ENCODE data around the gene AURKAIP1. TPM values are rescaled to one million over a fixed set of nuclear protein-coding genes. Genes with fewer than 3 reads are reported as not detected.

AURKAIP1 gene
- total and polyA plus RNA-seq, 9 of the 15 experiments (the other 6 are each of a cell fraction or from before 2014, with no cell fraction given): 7.8 to 478 (median 92.0) TPM

GRCh38 chr1:1349256-1350012 lies 25.6 kb downstream of the AURKAIP1 start, which contains the start of gene DVL1:
TSS of gene DVL1 (minus strand) at chr1:1349418. CDS start at chr1:1349065, 353 bp downstream.
- in situ Hi-C loops (cut with MboI): no loop called here
- peak within 1 kb of the TSS; percentile 96 for H3K27ac ChIP-seq (ENCODE audit: extremely low read depth, low read depth, low read length)
- POLR2A ChIA-PET: no interaction called here
- peak within 1 kb of the TSS; percentile 96 to 100 for H3K9ac ChIP-seq (ENCODE audit: insufficient read depth in 1 of 2, low read depth in 2 of 2, low read length in 2 of 2)
- peaks cover 12% of the 10 kb centered on the region; the same call in 1 of the 3 replicates for H3K36me3 ChIP-seq (ENCODE audit: control insufficient read depth, insufficient read depth, low read length)
- H3K79me2 ChIP-seq (ENCODE audit: control insufficient read depth, insufficient read depth, low read length): peaks cover 48% of the 10 kb centered on the region
- H3K9me1 ChIP-seq (ENCODE audit: control insufficient read depth, insufficient read depth, low read length): peaks cover 8% of the 10 kb centered on the region
- peak within 1 kb of the TSS; percentile 98 for H3K4me3 ChIP-seq
- H3K27me3 ChIP-seq (ENCODE audit: control insufficient read depth in 2 of 2, insufficient read depth in 2 of 2, low read length in 2 of 2): no peaks in the 10 kb centered on the region
- no peak for FAIRE-seq
- peaks cover 14 to 82% of the 10 kb centered on the region in 2 experiments; a peak in 3 of 5 replicates for H3K4me1 ChIP-seq (replicated peaks in 1 of 2; ENCODE audit: control insufficient read depth in 2 of 2, insufficient read depth in 2 of 2, low read length in 2 of 2)
- H2AFZ ChIP-seq (ENCODE audit: low read depth, low read length): peak within 1 kb of the TSS; percentile 91
- WGBS (ENCODE audit: insufficient coverage, low coverage, missing lambda C conversion rate): 0% methylated on average over 52 of the region's 122 CpGs
- peaks cover 36% of the 10 kb centered on the region for H4K20me1 ChIP-seq (replicated peaks; ENCODE audit: control insufficient read depth, insufficient read depth, low read length)
- intact Hi-C loops (cut with micrococcal nuclease): loop anchor here (2.0 kb wide), 1 partner anchor 23 kb away; no protein-coding TSS in a partner anchor
- H3K9me3 ChIP-seq (replicated peaks; ENCODE audit: control insufficient read depth, insufficient read depth, low read depth, low read length): no peaks in the 10 kb centered on the region
- CTCF ChIA-PET (ENCODE audit: low intra/inter-chr PET ratio): interaction anchor here (0.6 to 1.4 kb wide), 5 partner anchors 26 to 227 kb away, joined by 3 to 5 read pairs (median 3); partner anchors contain the start of gene AURKAIP1
- no TSS peak for BruUV-seq (replicated peaks)
- peak within 1 kb of the TSS; percentile 91 for H3K4me2 ChIP-seq (ENCODE audit: insufficient read depth, low read length)
- ATAC-seq: peak; percentile 62
- DNase-seq (ENCODE audit: extremely low read depth in 1 of 4, low spot score in 3 of 4): peak; percentile 82 to 93 (median 89)
- TF ChIP-seq ZNF511 (CRISPR knock-in tag; IDR thresholded peaks at IDR 0.05) (peak; percentile 83; the same call in 1 of the 2 replicates), TFAP4 (CRISPR knock-in tag; IDR thresholded peaks at IDR 0.05; ENCODE audit: borderline replicate concordance) (peak; percentile 53; the same call in 1 of the 2 replicates), ZZZ3 (IDR thresholded peaks at IDR 0.05) (no peak), SIN3A (IDR thresholded peaks at IDR 0.05; ENCODE audit: borderline replicate concordance in 2 of 2, control insufficient read depth in 1 of 2, low read depth in 2 of 2, low read length in 2 of 2) (peak; percentile 62 to 82; a peak in 3 of 4 replicates), GABPA (tag; conservative IDR thresholded peaks at IDR 0.05; ENCODE audit: low read depth) (peak; percentile 48), KLF16 (IDR thresholded peaks at IDR 0.05) (no peak), MEF2A (IDR thresholded peaks at IDR 0.05; ENCODE audit: control insufficient read depth, low read depth, low read length) (no peak), ERF (CRISPR knock-in tag; IDR thresholded peaks at IDR 0.05) (peak; percentile 95), ETV5 (CRISPR knock-in tag; IDR thresholded peaks at IDR 0.05; ENCODE audit: low read depth) (peak; percentile 62; the same call in 1 of the 2 replicates), PREB (CRISPR knock-in tag; IDR thresholded peaks at IDR 0.05) (no peak), ZNF561 (CRISPR knock-in tag; conservative IDR thresholded peaks at IDR 0.05) (no peak), LCOR (CRISPR knock-in tag; IDR thresholded peaks at IDR 0.05) (no peak), DEAF1 (CRISPR knock-in tag; IDR thresholded peaks at IDR 0.05) (peak; percentile 33; the same call in 1 of the 2 replicates), PTRF (tag; IDR thresholded peaks at IDR 0.05) (no peak), ZNF436 (CRISPR knock-in tag; IDR thresholded peaks at IDR 0.05) (no peak), TARDBP (IDR thresholded peaks at IDR 0.05) (no peak)

Data from K562 (cell line).